ENCODE data around the gene NPPA. TPM values are rescaled to one million over a fixed set of nuclear protein-coding genes. Genes with fewer than 3 reads are reported as not detected.

Gene NPPA
- total and polyA plus RNA-seq, 9 of the 15 experiments (the other 6 are each of a cell fraction or from before 2014, with no cell fraction given), result not detected

DNA sequence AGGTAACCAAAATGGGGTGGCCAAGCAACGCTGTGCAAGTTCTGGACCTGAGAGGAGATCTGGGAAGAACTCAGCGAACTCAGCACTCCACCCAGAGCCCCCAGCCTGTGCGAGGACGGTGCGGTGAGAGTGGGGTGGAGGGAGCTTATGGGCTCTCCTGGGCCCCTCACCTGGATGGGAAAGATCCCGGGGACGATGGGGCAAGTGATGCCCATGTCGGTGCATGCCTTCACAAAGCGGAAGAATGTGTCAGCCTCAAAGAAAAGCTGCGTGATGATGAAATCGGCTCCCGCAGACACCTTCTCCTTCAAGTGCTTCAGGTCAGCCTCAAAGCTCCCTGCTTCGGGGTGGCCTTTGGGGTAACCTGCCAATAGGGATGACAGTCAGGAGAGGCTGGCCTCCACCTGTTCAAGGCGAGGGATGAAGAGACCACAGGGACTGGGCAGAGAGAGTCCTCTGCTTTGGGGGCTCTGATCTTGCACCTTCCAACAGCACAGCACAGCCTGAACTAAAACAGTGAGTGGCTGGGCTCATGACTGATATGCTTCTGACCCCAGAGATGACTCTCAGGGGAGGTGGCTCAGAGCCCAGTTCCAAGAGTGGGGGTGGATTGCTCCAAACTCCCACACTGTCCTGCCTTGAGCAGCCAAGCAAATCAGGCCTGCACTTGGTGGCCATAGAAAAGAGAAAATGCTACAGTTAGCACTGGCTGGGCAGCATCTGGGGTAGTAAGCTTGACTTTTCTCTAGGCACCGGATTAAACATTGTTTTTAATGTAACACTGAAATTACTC, 51.4 kb downstream of the NPPA start:
- FAIRE-seq, result peak; percentile 97
- TF ChIP-seq TAF7 (tag; IDR thresholded peaks at IDR 0.05), result peak; percentile 11; the same call in 1 of the 2 replicates
- TF ChIP-seq, protein P1, sequence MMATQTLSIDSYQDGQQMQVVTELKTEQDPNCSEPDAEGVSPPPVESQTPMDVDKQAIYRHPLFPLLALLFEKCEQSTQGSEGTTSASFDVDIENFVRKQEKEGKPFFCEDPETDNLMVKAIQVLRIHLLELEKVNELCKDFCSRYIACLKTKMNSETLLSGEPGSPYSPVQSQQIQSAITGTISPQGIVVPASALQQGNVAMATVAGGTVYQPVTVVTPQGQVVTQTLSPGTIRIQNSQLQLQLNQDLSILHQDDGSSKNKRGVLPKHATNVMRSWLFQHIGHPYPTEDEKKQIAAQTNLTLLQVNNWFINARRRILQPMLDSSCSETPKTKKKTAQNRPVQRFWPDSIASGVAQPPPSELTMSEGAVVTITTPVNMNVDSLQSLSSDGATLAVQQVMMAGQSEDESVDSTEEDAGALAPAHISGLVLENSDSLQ (IDR thresholded peaks at IDR 0.05), result peak; percentile 78
- TF ChIP-seq RBM22 (IDR thresholded peaks at IDR 0.05; ENCODE audit: low read depth, low read length, poor library complexity, severe bottlenecking), result no peak
- peak; percentile 50; the same call in 1 of the 2 replicates for TF ChIP-seq KLF10 (CRISPR knock-in tag; IDR thresholded peaks at IDR 0.05)
- TF ChIP-seq FOXM1 (IDR thresholded peaks at IDR 0.05; ENCODE audit: low read depth), result no peak
- no peak for TF ChIP-seq FOXM1 (CRISPR knock-in tag; IDR thresholded peaks at IDR 0.05; ENCODE audit: low read depth)
- no peak for TF ChIP-seq OTX1 (CRISPR knock-in tag; IDR thresholded peaks at IDR 0.05)
- no peak for TF ChIP-seq ZNF212 (CRISPR knock-in tag; IDR thresholded peaks at IDR 0.05)
- TF ChIP-seq, protein P2, sequence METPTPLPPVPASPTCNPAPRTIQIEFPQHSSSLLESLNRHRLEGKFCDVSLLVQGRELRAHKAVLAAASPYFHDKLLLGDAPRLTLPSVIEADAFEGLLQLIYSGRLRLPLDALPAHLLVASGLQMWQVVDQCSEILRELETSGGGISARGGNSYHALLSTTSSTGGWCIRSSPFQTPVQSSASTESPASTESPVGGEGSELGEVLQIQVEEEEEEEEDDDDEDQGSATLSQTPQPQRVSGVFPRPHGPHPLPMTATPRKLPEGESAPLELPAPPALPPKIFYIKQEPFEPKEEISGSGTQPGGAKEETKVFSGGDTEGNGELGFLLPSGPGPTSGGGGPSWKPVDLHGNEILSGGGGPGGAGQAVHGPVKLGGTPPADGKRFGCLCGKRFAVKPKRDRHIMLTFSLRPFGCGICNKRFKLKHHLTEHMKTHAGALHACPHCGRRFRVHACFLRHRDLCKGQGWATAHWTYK (CRISPR knock-in tag; IDR thresholded peaks at IDR 0.05), result peak; percentile 62; the same call in 1 of the 2 replicates
- TF ChIP-seq, protein P3, sequence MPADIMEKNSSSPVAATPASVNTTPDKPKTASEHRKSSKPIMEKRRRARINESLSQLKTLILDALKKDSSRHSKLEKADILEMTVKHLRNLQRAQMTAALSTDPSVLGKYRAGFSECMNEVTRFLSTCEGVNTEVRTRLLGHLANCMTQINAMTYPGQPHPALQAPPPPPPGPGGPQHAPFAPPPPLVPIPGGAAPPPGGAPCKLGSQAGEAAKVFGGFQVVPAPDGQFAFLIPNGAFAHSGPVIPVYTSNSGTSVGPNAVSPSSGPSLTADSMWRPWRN (IDR thresholded peaks at IDR 0.05; ENCODE audit: low read depth), result no peak
- no peak for TF ChIP-seq NFE2L1 (tag; IDR thresholded peaks at IDR 0.05; ENCODE audit: borderline replicate concordance, low read depth)
- no peak for TF ChIP-seq SIN3A (IDR thresholded peaks at IDR 0.05; ENCODE audit: borderline replicate concordance in 2 of 2, control insufficient read depth in 1 of 2, low read depth in 2 of 2, low read length in 2 of 2)
- TF ChIP-seq SLC30A9 (CRISPR knock-in tag; IDR thresholded peaks at IDR 0.05), result no peak
- TF ChIP-seq, protein P4, sequence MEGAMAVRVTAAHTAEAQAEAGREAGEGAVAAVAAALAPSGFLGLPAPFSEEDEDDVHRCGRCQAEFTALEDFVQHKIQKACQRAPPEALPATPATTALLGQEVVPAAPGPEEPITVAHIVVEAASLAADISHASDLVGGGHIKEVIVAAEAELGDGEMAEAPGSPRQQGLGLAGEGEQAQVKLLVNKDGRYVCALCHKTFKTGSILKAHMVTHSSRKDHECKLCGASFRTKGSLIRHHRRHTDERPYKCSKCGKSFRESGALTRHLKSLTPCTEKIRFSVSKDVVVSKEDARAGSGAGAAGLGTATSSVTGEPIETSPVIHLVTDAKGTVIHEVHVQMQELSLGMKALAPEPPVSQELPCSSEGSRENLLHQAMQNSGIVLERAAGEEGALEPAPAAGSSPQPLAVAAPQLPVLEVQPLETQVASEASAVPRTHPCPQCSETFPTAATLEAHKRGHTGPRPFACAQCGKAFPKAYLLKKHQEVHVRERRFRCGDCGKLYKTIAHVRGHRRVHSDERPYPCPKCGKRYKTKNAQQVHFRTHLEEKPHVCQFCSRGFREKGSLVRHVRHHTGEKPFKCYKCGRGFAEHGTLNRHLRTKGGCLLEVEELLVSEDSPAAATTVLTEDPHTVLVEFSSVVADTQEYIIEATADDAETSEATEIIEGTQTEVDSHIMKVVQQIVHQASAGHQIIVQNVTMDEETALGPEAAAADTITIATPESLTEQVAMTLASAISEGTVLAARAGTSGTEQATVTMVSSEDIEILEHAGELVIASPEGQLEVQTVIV (CRISPR knock-in tag; IDR thresholded peaks at IDR 0.05; ENCODE audit: borderline replicate concordance), result no peak
- TF ChIP-seq PHB (CRISPR knock-in tag; IDR thresholded peaks at IDR 0.05), result 0 out of 2 replicates have a peak, but pooled peaks have one; percentile 19
- no peak for TF ChIP-seq ZBTB8A (IDR thresholded peaks at IDR 0.05; ENCODE audit: partially characterized antibody)

More for the DNA sequence above, 51.4 kb downstream of the NPPA start:
- intact Hi-C loops (cut with micrococcal nuclease) (loop anchor here (5.0 kb wide), 1 partner anchor 59 kb away; the partner anchor contains the start of gene AGTRAP), in situ Hi-C loops (cut with MboI) (no loop called here)
- H3K4me3 ChIP-seq, result peak overlapping the region; percentile 7; the same call in 1 of the 2 replicates
- DNase-seq (ENCODE audit: extremely low read depth in 1 of 4, low spot score in 3 of 4) (peak; percentile 66 to 96 (median 80)), ATAC-seq (peak; percentile 75)
- peaks cover 82% of the 10 kb centered on the region for H3K36me3 ChIP-seq (ENCODE audit: control insufficient read depth, insufficient read depth, low read length)
- no peaks in the 10 kb centered on the region for H3K9me3 ChIP-seq (replicated peaks; ENCODE audit: control insufficient read depth, insufficient read depth, low read depth, low read length)
- peaks cover 78 to 84% of the 10 kb centered on the region in 2 experiments for H3K4me1 ChIP-seq (replicated peaks in 1 of 2; ENCODE audit: control insufficient read depth in 2 of 2, insufficient read depth in 2 of 2, low read length in 2 of 2)
- no TSS peak for BruUV-seq (replicated peaks)
- CTCF ChIA-PET (ENCODE audit: low intra/inter-chr PET ratio), result no interaction called here
- H3K79me2 ChIP-seq (ENCODE audit: control insufficient read depth, insufficient read depth, low read length), result peaks cover 49% of the 10 kb centered on the region
- H3K27me3 ChIP-seq (ENCODE audit: control insufficient read depth in 2 of 2, insufficient read depth in 2 of 2, low read length in 2 of 2), result no peaks in the 10 kb centered on the region
- POLR2A ChIA-PET, result interaction anchor here (0.6 to 10.5 kb wide), 15 partner anchors 9 to 1808 kb away, joined by 3 to 115 read pairs (median 4); partner anchors contain the start of genes AGTRAP, C1orf167 and FBXO6
- H3K4me2 ChIP-seq (ENCODE audit: insufficient read depth, low read length), result peak overlapping the region; percentile 81
- H3K9ac ChIP-seq (ENCODE audit: insufficient read depth in 1 of 2, low read depth in 2 of 2, low read length in 2 of 2), result peak overlapping the region; percentile 80 to 84
- 26% methylated on average over 15 of the region's 15 CpGs for WGBS (ENCODE audit: insufficient coverage, low coverage, missing lambda C conversion rate)
- peak overlapping the region; percentile 100 for H3K27ac ChIP-seq (ENCODE audit: extremely low read depth, low read depth, low read length)
- no peaks in the 10 kb centered on the region for H4K20me1 ChIP-seq (replicated peaks; ENCODE audit: control insufficient read depth, insufficient read depth, low read length)
- H2AFZ ChIP-seq (ENCODE audit: low read depth, low read length), result peak overlapping the region; percentile 5; the same call in 1 of the 2 replicates
- no peaks in the 10 kb centered on the region for H3K9me1 ChIP-seq (ENCODE audit: control insufficient read depth, insufficient read depth, low read length)

All from K562 (cell line).